Transverse colon (tissue), 4 donors: ENCODE measurements around the gene AMBP. TPM values are rescaled to one million over a fixed set of nuclear protein-coding genes. Genes with fewer than 3 reads are reported as not detected.
A peak's percentile ranks its signal among the peaks of the same experiment; 100 is the strongest.

ENCODE experiments used
- DNase-seq: peaks from one replicate; pipeline ENCODE4 v3.0.0-alpha.2; 2019
- H3K27ac ChIP-seq, 4 donors: fragments of 200-600 bp; sonication (generic); 2 replicates each; pipeline ENCODE4 v1.5.1; 2016 to 2018; ENCODE audit warnings: inconsistent platforms in 4 of 4
- H3K27me3 ChIP-seq: fragments of 200-600 bp; sonication (generic); 2 replicates; pipeline ENCODE4 v1.5.1; 2017; ENCODE audit warnings: inconsistent platforms
- H3K36me3 ChIP-seq, 4 donors: fragments of 200-600 bp; sonication (generic); 2 replicates each; pipeline ENCODE4 v1.5.1; 2017 to 2019; ENCODE audit warnings: inconsistent platforms in 4 of 4
- H3K4me1 ChIP-seq, 4 donors: fragments of 200-600 bp; sonication (generic); 2 replicates each; pipeline ENCODE4 v1.5.1; 2017 to 2020; ENCODE audit warnings: inconsistent platforms in 4 of 4
- H3K4me3 ChIP-seq, 4 donors: fragments of 200-600 bp; sonication (generic); 1 replicate in 1 of 4; 2 replicates in 3 of 4; pipeline versions ENCODE4 v1.5.1 to v1.6.1; 2017 to 2019; ENCODE audit warnings: inconsistent platforms in 4 of 4
- H3K9me3 ChIP-seq, 2 donors: fragments of 200-600 bp; sonication (generic); 2 replicates each; pipeline ENCODE4 v1.5.1; 2017 to 2019; ENCODE audit warnings: inconsistent platforms in 2 of 2
- CTCF ChIP-seq, 5 experiments: fragments of 200-600 bp in 3 of 5; fragments of 450-650 bp in 2 of 5; sonication (generic) in 3 of 5; IDR thresholded peaks; 1 replicate in 2 of 5; 2 replicates in 3 of 5; pipeline ENCODE4 v1.5.1; 2016 to 2017; ENCODE audit warnings: antibody characterized with exemption in 5 of 5, inconsistent platforms in 3 of 5, mild to moderate bottlenecking in 2 of 5, moderate library complexity in 1 of 5
- EP300 ChIP-seq: sonication (generic); formaldehyde crosslinking; IDR thresholded peaks from one replicate; pipeline ENCODE4 v1.6.1; 2017; ENCODE audit warnings: antibody characterized with exemption, low read depth
- POLR2A ChIP-seq: fragments of 450-650 bp; IDR thresholded peaks from one replicate; pipeline ENCODE4 v1.6.1; 2016; ENCODE audit warnings: antibody characterized with exemption, mild to moderate bottlenecking, moderate library complexity
- POLR2AphosphoS5 ChIP-seq, 3 donors: sonication (generic); formaldehyde crosslinking; IDR thresholded peaks; one replicate each; pipeline ENCODE4 v1.6.1; 2016; ENCODE audit warnings: antibody characterized with exemption in 3 of 3
- WGBS, 2 donors: methylation state at CpG; one replicate each; pipeline ENCODE4 v1.1.5; 2018; ENCODE audit warnings: low coverage in 1 of 2; 5-methylcytosine and 5-hydroxymethylcytosine counted together
- in situ Hi-C, 4 donors: fragments of 200-750 bp; cut with MboI; loops; one replicate each; pipeline versions ENCODE4 v1.15.0 to v1.15.1; 2017; ENCODE audit warnings: low sequenced_read_pairs in 3 of 4, low pct_ligation_motif_present in 1 of 4, low pct_unique_long_range_greater_than_20kb in 1 of 4
- intact Hi-C: fragments of 100-400 bp; cut with DNase I; formaldehyde crosslinking; loops from one replicate; pipeline ENCODE4 v1.15.1; 2023; ENCODE audit warnings: low total_unique reads
- total RNA-seq, 4 donors: library from RNA; depleted of rRNA; stranded (reverse); fragments of >200 nt; gene quantifications; one replicate each; pipeline ENCODE4 v1.1.0, GENCODE V29; 2016

The AMBP gene
- total RNA-seq, 4 donors from 2014 or later: 0.96 TPM; not detected in 3

GRCh38 chr9:114080195-114080772, 2.2 kb upstream of the AMBP start:
- Histone ChIP-seq H3K36me3 (no peaks in the 10 kb centered on the region), H3K4me3 (no peak overlapping the region), H3K27me3 (peaks cover 3% of the 10 kb centered on the region), H3K9me3 (no peaks in the 10 kb centered on the region), H3K27ac (peak overlapping the region; percentile 7 to 78 (median 63)), H3K4me1 (peaks cover 5 to 32% (median 24%) of the 10 kb centered on the region in 4 donors)
- DNase-seq: no peak
- no peak for TF ChIP-seq POLR2A
- no peak for TF ChIP-seq CTCF (IDR thresholded peaks at IDR 0.05)
- TF ChIP-seq POLR2AphosphoS5 (IDR thresholded peaks at IDR 0.05): no peak
- no peak for TF ChIP-seq EP300
- 72 to 85% methylated on average over 5 of the region's 5 CpGs for WGBS, 2 donors
- in situ Hi-C loops (loop anchor here in 3 of 4 donors (10.0 to 25.0 kb wide), 3 partner anchors 205 to 215 kb away; no protein-coding TSS in a partner anchor), intact Hi-C loops (no loop called here)

GRCh38 chr9:114078781-114079156, 669 bp upstream of the AMBP start:
- peaks cover 5 to 32% (median 24%) of the 10 kb centered on the region in 4 donors for H3K4me1 ChIP-seq
- TF ChIP-seq POLR2AphosphoS5 (IDR thresholded peaks at IDR 0.05) (no peak), CTCF (IDR thresholded peaks at IDR 0.05) (no peak), EP300 (no peak), POLR2A (no peak)
- H3K9me3 ChIP-seq: no peaks in the 10 kb centered on the region
- no peak for DNase-seq
- peaks cover 3% of the 10 kb centered on the region for H3K27me3 ChIP-seq
- no peaks in the 10 kb centered on the region for H3K36me3 ChIP-seq
- no peak overlapping the region for H3K27ac ChIP-seq
- intact Hi-C loops (no loop called here), in situ Hi-C loops (loop anchor here in 1 of 4 donors (25.0 kb wide), 1 partner anchor 209 kb away; no protein-coding TSS in a partner anchor)
- H3K4me3 ChIP-seq: no peak overlapping the region
- 63% methylated on average over 7 of the region's 7 CpGs; no CpG with 5 or more reads in 1 of the 2 donors for WGBS, 2 donors

- Histone ChIP-seq H3K36me3 (no peaks in the 10 kb centered on the region), H3K27ac (no peak overlapping the region)
- TF ChIP-seq POLR2A (no peak), EP300 (no peak), POLR2AphosphoS5 (IDR thresholded peaks at IDR 0.05) (no peak), CTCF (IDR thresholded peaks at IDR 0.05) (no peak)
Observed at GRCh38 chr9:114077162-114077837, 800 bp downstream of the AMBP start.

More at GRCh38 chr9:114077162-114077837, 800 bp downstream of the AMBP start:
- Histone ChIP-seq H3K4me1 (peaks cover 0 to 29% (median 21%) of the 10 kb centered on the region in 4 donors), H3K9me3 (no peaks in the 10 kb centered on the region), H3K27me3 (peaks cover 3% of the 10 kb centered on the region), H3K4me3 (no peak overlapping the region)
- in situ Hi-C loops (loop anchor here in 1 of 4 donors (25.0 kb wide), 1 partner anchor 210 kb away; no protein-coding TSS in a partner anchor), intact Hi-C loops (no loop called here)
- WGBS, 2 donors: 57% methylated on average over 7 of the region's 7 CpGs; no CpG with 5 or more reads in 1 of the 2 donors
- no peak for DNase-seq
